Activated effector memory CD4-positive, alpha-beta T cell treated with Interleukin-2 at 50 U/mL for 16 hours (primary cell): Measurements from ENCODE around the gene ADI1.
"Not testable (repeated sequence)": the region's sequence is repeated elsewhere in the genome, so short reads cannot be mapped to it uniquely, and the experiment has no call there.

ENCODE experiments used
- DNase-seq: peaks from one replicate; pipeline ENCODE4 v3.0.0-alpha.2; 2020

Gene ADI1

DNA sequence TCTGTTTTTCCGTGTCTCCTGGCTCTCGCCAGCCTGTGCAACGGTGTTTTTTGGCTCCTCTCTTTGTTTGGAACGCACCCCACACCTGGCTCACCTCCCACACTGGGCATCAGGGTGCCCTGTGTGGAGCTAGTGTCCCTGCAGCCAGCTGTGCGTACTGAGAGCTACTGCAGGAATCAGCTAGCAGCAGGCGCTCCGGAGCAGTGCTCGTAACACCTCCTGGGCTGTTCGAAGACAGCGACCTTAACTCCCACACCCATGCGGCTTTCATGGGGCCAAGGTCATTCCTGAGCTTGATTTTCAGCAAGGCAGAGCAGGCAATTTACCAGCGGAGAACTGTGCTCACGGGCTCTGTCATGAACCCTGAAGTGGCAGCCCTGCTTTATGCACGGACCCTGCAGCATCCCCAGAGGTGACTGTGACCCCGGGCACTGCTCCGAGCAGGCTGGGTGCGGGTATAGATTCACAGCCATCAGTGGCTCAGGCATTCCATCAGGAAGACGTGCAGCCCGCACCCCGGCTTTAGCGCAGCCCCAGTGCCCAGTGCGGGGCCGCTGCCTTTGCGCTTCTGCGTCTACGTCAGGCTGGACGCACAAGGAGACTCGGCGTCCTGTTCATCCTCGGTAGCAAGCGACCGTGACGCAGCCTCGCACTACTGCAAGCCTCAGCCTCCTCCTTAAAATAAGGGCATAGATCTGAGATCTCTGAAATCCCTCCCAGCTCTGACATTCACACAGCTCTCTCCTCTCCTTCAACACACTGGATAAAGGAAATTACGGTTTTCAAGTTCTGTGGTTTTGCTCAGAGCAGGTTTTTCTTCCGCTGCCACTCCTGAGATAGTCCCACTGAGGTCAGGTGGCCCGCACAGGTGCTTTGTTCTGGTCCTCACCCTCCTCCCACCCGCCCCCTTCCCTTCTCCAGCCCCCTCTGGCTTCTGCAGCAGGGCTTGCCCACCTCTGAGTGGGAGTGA, 58.2 kb downstream of the ADI1 start:
- DNase-seq, result no peak

GRCh38 chr2:3460156-3460555, 59.2 kb downstream of the ADI1 start:
- DNase-seq, result no peak

GRCh38 chr2:3459185-3460015, 59.9 kb downstream of the ADI1 start:
- DNase-seq, result no peak

DNA sequence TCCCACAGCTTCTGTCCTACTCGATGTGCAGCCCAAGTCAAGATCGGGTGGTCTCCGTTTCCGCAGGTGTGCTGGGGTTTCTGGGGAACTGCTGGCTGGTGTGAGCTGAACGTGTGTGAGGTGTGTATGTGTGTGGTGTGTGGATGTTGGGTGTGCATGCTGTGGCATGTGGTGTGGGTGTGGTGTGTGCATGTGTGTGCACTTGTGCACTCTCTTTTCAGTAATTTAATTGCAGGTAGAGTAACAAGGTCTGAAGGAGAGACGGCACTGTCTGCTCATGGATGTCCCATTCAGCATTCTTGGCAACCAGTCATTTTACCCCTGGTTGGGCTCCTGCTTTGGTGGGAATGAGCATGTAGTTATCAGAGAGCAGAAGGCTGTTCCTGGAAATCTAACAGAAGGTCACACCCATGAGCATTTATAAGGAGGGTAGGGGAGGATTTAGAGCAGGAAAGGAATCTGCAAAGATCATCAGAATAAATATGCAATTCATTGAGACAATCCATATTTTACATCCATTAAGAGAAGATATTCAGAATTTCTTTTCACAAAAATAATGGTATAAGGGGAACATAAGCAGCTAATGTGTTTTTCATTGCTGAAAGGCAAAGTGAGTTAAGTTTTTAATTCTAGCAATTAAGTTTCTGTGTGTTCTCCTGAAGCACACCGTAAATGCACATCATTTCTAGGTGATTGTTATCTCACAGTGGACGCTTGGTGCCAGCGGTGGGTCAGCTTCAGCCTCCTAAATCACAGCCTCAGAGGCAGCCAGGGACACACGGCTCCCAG, 60.7 kb downstream of the ADI1 start:
- DNase-seq, result no peak

- no peak for DNase-seq
Observed at GRCh38 chr2:3457524-3458395, 61.6 kb downstream of the ADI1 start.

- no peak for DNase-seq
Observed at GRCh38 chr2:3456125-3456524, 63.2 kb downstream of the ADI1 start.

DNA sequence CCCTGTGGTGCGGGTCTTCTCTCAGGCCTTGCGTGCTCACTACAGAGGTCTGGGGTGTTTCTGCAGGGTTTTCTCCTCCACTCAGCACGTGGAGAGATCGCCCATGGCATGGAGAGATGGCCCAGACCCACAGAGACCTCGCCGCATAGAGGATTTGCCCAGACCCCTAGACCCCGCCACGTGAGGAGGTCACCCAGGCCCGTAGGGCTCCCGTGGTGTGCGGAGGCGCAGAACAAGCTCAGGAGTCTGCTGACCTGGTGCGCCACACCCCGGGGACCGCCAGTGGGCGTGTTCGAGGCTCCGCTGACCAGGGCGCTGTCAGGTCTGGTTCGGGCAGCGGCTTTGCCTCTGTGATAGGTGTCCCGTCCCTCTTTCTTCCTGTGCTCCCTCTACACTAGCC, 64.5 kb downstream of the ADI1 start:
- DNase-seq, result no peak

DNA sequence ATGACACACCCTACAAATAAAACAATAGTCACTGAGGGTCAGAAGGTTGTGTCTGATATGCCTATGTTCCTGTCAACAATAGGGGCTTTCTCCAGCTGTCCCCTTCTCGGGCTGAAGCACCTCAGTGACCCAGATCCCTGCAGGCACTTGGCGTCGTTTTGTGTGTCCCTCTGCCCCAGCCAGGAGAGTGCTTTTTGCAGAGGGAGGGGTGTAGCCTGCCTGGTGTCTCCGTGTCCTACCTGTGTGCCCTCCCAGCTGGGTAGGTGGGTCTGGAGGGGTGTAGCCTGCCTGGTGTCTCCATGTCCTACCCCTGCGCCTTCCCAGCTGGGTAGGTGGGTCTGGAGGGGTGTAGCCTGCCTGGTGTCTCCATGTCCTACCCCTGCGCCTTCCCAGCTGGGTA, 65.3 kb downstream of the ADI1 start:
- not testable (repeated sequence) for DNase-seq

GRCh38 chr2:3453190-3453999, 65.9 kb downstream of the ADI1 start:
- no peak for DNase-seq

DNA sequence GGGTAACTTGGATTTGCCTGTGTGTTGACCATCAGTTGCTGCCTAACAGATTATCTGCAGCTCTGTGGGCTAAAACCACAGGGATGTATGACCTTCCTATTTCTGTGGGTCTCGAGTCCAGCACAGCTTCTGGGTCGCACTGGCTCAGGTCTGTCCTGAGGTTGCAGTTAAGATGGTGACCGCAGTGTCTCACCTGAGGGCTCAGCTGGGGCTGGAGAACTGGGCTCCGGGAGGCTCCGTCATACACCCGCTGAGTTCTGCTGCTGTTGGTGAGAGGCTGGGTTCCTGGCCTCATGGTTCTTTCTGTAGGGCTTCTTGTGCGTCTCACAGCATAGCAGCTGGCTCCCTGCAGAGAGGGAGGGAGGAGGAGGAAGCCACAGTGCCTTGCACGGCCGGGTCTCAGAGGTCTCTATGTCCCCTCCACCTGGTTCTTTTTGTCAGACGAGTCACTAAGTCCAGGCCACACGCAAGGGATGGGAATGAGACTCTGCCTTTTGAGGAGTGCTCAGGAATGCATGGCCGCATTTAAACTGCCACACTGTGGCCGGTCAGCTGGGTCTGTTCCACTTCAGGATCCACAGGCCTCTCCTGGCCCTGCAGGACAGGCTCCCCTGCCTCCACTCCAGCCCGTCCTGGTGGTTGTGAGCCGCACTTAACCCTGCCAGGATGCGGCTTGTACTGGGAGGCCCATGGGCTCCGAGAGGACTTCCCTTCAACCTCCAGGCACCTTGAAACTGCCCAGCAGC, 67.2 kb downstream of the ADI1 start:
- DNase-seq, result no peak

DNA sequence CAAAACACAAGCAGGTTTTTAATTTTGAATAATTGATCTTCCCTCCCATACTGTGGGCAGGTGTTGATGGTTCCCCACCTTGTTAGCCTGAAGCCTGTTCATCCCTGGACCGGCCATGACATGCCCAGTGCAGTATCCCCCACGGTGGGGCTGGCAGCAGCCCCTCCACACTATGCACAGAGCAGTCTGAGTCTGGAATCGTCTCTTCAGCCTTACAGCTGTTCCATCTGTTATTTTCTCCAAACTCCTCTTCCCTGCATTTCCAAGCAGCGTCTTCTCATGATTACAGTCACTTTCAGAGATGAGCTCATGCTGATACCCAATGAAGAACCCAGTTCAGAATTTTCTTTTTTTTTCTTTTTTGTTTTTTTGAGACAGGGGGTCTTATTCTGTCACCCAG, 68.2 kb downstream of the ADI1 start:
- no peak for DNase-seq

GRCh38 chr2:3450385-3451010, 68.8 kb downstream of the ADI1 start:
- no peak for DNase-seq

DNA sequence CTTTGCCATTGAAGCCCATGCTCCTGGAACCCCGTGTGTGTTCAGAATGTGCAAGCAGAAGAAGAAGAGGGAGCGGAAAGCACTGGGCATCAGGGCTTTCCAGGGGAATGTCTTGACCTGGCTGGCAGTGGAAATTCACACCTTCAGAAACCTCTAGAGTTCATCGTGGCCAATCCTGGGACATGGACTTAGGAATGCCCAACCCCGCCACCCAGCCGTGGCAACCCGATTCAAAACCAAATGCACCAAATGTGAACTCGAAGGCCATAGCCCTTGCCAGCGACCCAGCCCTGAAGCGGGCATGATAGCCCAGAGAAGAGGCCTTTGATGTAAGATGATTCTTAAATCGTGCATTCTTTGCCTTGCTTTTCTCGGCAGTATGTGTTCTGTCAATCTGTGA, 69.4 kb downstream of the ADI1 start:
- DNase-seq, result no peak

GRCh38 chr2:3449086-3449485, 70.2 kb downstream of the ADI1 start:
- no peak for DNase-seq

DNA sequence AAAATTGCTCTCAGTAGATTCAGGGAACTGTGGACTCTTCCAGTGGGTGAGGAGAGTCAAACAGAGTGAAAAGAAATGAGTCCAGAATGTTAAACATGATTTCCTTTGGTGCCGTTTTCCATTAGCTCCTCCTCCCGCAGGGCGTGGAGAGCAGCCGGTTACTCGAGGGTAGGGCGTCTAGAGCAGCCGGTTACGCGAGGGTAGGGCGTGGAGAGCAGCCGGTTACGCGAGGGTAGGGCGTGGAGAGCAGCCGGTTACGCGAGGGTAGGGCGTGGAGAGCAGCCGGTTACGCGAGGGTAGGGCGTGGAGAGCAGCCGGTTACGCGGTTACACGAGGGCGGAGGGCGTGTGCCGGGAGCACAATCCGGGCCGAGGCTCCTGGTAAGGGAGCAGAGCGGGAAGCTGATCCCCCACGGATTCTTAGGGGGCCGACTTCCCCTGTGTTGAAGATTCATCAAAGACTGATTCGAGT, 70.9 kb downstream of the ADI1 start:
- not testable (repeated sequence) for DNase-seq

DNA sequence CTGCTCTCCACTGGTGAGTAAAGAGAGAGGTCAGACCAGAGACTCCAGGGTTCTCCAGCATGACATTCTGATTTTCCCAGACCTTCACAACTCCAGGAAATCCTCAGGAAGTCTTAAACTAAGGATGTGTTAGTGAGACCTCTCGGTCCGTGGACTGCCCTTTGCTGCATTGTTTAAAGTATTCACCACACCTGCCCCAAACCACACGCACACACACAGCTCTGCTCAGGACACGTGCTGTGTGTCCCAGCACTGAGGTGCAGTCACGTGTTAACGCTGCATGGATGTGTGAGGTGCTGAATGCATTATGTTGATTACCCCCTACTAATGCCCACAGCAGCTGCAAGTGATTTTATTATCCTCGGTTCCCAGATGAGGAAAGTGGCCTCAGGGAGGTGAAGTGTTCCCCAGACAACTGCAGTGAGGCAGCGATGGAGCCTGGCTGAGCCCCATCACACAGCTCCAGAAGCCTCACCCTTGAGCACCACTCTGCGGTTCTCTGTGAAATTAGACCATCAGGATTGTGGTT, 71.5 kb downstream of the ADI1 start:
- DNase-seq, result no peak
